Mononuclear cell (primary cell): ENCODE measurements around the gene PON2. TPM values are rescaled to one million over a fixed set of nuclear protein-coding genes. Genes with fewer than 3 reads are reported as not detected.

Experiments
- H3K27me3 ChIP-seq: 2 replicates; pipeline ENCODE4 v1.6.0; 2011; ENCODE audit warnings: low read length, control low read depth; ENCODE audit not compliant: insufficient read depth
- H3K4me1 ChIP-seq: 2 replicates; pipeline ENCODE4 v1.5.1; 2011; ENCODE audit warnings: mild to moderate bottlenecking, low read length, control low read depth; ENCODE audit not compliant: insufficient read depth
- H3K4me3 ChIP-seq: 2 replicates; pipeline ENCODE4 v1.5.1; 2011; ENCODE audit warnings: mild to moderate bottlenecking, low read length, moderate library complexity
- H3K9me3 ChIP-seq: 2 replicates; pipeline ENCODE4 v1.5.1; 2011; ENCODE audit warnings: low read depth, mild to moderate bottlenecking, control low read depth, low read length
- total RNA-seq: library from RNA; depleted of rRNA; stranded (reverse); fragments of >200 nt; gene quantifications from one replicate; pipeline ENCODE4 v1.2.3, GENCODE V29; 2012

PON2 gene
- total RNA-seq, result 7.6 TPM

DNA sequence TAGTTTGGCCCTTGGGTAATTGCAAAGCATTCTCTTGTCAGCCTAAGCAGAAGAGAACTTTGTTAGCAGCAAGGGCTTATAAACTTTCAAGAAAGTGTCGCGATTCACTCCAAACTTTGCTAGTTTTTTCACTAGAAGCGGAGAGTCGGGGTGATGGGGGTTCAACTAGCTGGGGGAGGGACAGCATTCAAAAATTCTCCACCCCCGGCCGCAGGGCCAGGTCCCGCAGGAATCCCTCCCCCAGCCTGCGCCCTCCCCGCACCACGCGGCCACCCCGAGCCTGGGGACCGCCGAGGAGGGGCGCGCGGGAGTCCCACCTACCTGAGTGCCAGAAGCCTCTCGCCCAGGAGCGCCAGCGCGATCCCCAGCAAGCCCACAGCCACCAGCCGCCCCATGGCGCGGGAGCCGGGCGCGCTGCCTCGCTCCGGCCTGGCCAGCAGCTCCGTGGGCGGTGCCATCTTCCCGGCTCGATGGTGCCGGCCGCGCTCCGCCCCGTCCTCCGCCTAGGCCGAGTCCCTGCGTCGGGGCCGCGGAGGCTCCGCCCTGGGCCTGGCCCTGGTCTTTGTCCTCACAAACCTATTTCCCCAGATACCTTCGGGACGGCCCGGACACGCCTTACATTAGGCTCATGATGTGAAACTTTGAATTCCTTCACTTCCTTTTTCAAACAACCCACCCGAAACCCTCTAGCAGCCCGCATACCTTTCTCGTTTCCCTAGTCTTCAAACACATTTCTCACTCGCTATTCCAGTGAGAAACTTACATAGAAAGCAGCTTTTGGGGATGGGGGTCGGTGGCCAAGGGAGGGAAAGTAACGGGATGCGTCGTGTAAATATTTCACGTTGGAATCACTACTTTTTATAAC is at the start of gene PON2:
TSS of gene PON2 (minus strand) at position 472 of the 865 bp plus-strand sequence. CDS start at position 395, 77 bp downstream.
- no peaks in the 10 kb centered on the region for H3K27me3 ChIP-seq
- H3K4me1 ChIP-seq, result peaks cover 14% of the 10 kb centered on the region
- H3K4me3 ChIP-seq, result peak within 1 kb of the TSS; percentile 48
- H3K9me3 ChIP-seq, result no peaks in the 10 kb centered on the region

DNA sequence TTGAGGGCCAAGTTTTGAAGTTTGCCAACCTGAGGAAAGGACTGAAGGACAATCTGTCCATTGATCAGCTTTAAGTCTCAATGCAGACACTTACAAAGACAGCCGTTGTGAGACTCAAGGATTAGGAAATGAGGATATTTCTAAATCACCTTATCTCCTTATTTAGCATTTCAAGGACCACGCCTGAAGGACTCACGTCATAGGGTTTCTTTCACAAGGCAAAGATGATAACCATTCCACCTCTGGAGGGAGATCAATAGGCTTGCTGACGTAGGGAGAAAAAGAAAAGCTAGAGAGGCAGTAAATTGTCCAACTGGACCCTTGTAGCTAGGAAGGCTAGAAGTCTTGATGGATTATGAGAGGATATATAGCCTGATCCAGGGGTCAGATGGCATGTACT is 47.6 kb upstream of the PON2 start:
- H3K4me1 ChIP-seq, result no peaks in the 10 kb centered on the region
- H3K27me3 ChIP-seq, result peaks cover 3% of the 10 kb centered on the region
- H3K4me3 ChIP-seq, result no peak overlapping the region
- no peaks in the 10 kb centered on the region for H3K9me3 ChIP-seq

DNA sequence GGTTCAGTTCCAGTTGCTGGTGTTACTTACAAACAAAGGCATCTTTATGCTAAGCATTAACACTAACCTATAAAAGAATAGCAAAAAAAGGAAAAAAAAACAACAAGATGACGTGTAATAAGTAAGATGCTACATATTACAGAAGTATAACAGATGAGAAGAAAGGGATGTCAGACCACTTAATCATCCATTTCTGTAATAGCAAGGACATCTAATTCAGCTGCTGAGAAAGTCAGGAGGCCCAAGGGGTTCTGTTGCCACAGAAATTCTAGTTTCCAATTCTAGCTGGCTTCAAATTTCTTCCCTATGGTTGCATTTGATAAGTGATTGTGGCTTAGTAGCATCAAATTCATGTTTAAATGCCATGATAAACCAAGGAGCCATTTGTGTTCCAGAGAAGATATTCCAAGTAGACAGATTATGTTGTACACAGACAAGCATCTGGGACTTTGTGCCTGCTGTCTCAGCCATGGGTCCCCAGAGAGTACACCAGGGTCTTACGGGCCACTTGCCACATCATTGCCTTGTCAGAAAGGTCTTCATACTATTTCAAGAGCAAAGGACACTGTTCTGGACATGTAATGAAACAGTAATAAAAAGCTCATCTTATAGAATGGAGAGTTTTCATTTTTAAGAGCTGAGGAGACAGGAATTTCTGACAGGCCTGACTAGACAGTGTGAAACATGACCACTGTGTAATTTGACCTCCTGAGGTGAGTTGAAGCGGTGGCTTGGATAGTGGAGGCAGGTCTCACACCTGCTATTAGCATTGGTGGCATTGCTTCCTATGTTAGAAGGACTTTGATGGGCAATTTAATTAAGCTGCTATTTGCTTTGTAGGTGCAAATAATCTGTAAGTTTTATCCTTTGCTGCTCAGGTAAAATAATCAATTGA is 46.7 kb upstream of the PON2 start:
- Histone ChIP-seq H3K4me1 (no peaks in the 10 kb centered on the region), H3K9me3 (no peaks in the 10 kb centered on the region), H3K4me3 (no peak overlapping the region), H3K27me3 (peaks cover 3% of the 10 kb centered on the region)

DNA sequence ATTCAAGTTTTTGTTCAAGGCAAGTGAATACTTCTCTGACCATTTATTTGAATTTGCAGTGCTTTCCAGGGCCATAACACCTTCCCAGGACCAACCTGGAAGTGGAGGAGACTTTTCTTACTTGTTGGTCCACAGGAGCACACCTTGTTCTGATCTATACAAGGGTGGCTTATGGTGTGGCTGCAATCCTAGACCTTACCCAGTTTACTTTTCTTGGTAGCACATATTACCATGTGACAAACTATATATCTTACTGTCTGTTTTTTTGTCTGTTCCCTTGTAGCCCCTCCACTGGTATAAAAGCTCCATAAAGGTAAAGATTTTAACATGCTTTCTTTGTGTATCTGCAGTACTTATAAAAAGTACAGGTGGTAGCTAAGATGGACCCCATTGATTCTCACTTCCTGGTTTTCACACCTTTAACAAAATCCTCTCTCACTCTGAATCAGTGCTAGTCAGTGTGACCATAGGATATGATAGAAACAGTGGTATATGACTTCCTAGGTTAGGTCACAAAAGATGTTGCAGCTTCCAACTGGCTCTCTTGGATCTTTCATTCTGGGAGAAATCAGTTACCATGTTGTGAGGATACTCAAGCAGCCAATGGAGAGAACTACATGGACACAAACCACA is 45.3 kb upstream of the PON2 start:
- Histone ChIP-seq H3K4me1 (no peaks in the 10 kb centered on the region), H3K9me3 (no peaks in the 10 kb centered on the region), H3K27me3 (no peaks in the 10 kb centered on the region), H3K4me3 (no peak overlapping the region)

DNA sequence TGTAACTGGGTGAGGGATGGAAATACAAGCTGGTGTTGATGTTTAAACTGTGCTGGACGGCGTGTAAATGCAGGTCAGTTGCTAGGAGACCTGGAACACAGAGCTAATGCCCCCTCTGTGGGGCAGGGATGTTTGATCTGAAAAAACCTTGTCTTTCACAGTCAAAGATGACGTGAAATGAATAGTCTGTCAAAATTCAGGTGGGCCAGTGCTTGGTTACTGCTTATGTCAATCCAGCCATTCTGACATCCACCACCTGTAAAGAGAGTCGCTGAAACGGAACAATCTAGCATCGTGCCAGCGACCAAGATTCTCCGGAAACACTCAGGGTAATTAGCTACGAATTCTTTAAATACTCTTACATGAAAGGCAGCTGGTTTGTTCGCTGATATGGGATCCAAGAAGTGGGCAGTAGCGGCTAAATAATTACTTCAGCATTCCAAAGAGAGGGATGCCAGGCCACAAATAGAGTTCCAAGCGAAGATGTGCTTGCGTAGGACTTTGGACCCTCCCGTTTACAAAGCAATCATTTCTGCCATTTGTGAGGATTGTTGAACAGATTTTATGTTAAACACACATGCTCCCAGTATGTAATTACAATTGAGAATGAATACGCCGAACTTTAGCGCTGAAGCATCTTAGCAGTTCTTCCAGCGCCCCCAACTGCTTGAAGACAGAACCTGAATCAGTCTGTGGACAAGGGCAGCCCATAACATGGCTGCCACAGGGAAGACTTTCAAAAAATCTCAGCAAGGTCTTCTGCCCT is 43.6 kb upstream of the PON2 start:
- Histone ChIP-seq H3K4me3 (no peak overlapping the region), H3K27me3 (no peaks in the 10 kb centered on the region), H3K9me3 (no peaks in the 10 kb centered on the region), H3K4me1 (no peaks in the 10 kb centered on the region)

DNA sequence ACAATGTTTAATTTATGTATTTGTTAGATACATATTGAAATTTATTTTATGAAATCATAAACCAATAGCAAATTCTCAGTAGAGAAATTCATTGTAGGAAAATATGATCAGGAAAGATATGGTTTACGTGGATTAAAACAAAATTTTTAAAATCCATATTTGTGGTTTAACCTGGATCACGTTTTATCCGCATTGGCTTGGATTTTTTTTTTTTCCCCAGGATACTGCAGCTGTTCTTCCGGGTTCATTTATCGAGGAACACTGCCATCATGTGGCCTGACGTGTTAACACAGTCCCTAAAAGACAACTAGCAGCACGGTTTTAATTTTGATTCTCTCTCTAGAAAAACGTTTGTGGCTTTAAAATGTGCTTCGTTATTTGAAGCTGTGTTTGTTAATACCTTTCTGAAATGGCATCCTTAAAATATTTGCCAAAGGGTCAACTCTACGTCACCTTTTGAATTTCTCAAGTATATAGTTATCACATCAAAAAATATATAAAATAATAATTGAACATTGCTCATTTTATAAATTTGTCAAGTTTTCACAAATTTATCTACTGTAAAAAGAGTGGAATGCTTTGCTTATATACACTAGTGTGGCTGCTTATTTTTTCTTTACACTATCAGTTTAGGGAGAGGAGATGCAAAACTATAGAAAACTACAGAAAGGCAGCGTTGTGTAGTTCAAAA is 42.2 kb upstream of the PON2 start:
- Histone ChIP-seq H3K27me3 (no peaks in the 10 kb centered on the region), H3K4me3 (no peak overlapping the region), H3K4me1 (no peaks in the 10 kb centered on the region), H3K9me3 (no peaks in the 10 kb centered on the region)

DNA sequence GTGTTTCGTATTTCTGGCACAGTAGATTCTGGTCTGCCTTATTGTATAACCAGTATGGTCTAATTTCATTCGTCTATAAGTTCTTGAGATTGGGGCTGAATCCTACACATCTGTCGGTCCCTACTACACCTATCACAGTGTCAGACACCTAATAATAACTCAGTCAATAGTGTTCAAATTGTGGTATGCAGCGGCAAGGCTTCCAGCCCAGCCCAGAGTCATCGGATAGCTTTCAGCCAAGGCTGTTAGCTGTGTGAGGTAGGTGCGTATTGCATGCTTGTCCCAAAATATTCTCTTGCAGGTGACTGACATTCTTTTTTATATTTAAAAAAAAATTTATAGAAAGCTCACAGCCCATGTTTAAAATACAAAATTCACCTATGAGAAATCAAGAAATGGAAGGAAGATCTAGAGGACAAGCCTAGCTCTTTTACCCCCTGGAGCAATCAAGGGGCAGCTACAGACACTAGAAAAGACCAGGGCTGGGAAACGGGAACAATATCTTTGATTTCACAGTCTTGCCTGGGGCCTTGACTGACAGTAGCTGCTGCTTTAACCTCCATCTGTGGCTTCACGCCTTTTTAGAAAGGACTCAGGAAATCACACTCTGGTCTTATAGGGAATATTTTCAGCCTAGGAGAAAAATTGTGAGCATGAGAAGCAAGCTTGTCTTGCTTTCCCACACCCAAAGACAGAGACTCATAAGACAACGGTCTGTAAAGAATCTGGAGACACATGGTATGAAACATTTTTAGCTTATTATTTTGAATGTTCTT is 41.4 kb upstream of the PON2 start:
- Histone ChIP-seq H3K4me1 (no peaks in the 10 kb centered on the region), H3K9me3 (no peaks in the 10 kb centered on the region), H3K4me3 (no peak overlapping the region), H3K27me3 (no peaks in the 10 kb centered on the region)

DNA sequence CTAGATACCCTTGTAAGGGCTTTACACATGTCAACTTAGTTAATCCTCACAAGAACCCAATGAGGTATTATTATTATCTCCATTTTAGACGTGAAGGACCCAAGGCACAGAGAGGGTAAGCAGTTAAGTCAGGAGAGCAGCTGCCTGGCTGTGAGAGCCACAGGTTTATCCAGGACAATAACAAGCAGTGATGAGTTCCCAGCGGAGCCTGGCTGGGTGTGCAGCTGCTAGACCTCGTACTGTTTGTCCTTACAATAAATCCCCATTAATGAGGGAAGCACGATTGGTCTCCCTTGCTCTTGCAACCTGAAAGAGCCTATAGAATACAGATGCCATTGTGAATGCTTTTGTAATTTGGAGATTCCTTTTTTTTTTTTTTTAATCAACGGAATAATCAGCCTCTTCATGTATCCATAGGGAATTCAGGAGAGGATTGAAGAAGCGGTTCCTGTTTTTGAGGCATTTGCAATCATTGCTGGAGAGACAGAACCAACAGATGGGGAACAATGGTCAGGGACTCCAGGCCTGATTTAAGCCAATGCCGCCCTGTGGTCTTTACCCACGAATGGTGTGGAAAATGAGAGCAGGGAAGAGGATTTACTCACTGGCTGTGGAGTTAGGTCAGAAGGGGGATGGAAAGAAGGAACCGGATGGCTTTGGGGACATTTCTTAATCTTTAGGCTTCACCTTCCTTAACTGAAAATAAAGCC is 38.6 kb upstream of the PON2 start:
- no peak overlapping the region for H3K4me3 ChIP-seq
- H3K27me3 ChIP-seq, result no peaks in the 10 kb centered on the region
- H3K9me3 ChIP-seq, result no peaks in the 10 kb centered on the region
- H3K4me1 ChIP-seq, result no peaks in the 10 kb centered on the region

DNA sequence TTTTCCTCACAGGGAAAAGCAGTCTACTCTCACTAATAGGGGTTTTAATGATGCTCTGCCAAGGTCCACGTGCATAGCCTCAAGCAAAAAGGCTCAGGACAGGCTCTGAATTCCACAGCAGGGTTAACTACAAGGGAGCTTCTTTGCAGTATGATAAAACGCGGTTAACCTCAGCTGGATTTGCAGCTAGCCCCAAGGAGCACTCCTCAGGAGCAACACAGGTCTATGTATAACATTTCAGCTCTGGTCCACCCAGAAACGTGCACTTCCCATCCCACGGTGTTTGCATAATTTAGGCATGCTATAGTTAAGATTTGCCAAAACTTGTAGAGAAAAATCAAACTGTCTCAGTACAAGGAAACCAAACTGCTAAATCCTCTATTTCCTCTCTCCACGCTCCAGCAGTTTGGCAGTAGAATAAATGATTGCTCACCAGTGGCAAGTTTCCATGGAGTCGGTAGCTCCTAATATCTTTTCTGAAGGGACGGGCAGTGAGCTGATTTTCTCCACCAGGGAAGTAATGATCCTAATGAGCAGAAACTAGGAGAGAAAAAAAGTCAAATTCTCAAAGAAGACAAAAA is 37.8 kb upstream of the PON2 start:
- no peaks in the 10 kb centered on the region for H3K27me3 ChIP-seq
- H3K9me3 ChIP-seq, result no peaks in the 10 kb centered on the region
- H3K4me1 ChIP-seq, result no peaks in the 10 kb centered on the region
- no peak overlapping the region for H3K4me3 ChIP-seq

DNA sequence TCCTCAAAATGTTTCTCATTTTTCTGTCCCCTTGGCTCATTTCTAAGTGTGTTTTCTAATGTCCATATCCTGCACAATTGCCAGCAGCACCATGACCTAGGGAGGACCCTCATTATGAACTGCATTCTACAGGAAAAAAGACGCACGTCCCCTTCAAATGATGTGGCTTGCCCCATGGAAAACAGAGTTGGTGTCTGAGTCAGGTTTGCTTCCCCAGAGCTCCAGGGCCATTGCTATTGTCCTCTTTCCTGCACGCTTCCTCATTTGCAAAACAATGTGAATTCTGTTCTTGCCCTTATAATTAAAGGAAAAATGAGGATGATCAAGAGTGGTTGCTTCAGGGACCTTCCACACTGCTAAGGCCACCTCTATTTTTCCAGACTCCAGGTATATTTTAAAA is 36.2 kb upstream of the PON2 start:
- Histone ChIP-seq H3K4me3 (no peak overlapping the region), H3K27me3 (no peaks in the 10 kb centered on the region), H3K4me1 (no peaks in the 10 kb centered on the region), H3K9me3 (no peaks in the 10 kb centered on the region)

DNA sequence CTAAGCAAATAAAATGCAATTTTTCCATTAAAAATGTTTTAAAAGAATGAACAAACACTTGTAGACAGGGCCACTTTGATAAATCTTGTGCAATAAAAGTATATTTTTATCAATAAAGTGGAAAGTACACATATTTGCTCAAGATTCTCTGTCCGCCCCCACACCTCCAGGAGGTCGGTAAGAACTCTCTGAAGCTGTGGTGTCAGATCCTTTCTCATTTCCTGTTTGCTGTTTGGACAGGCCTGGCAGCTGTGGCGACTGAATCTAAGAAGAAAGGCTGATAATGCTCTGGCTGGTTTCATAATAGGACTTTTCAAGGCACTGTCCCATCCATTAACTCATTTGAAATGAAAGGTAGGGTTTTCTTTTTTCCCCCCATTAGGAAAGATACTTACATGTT is 35.6 kb upstream of the PON2 start:
- no peak overlapping the region for H3K4me3 ChIP-seq
- H3K4me1 ChIP-seq, result no peaks in the 10 kb centered on the region
- no peaks in the 10 kb centered on the region for H3K9me3 ChIP-seq
- H3K27me3 ChIP-seq, result no peaks in the 10 kb centered on the region

DNA sequence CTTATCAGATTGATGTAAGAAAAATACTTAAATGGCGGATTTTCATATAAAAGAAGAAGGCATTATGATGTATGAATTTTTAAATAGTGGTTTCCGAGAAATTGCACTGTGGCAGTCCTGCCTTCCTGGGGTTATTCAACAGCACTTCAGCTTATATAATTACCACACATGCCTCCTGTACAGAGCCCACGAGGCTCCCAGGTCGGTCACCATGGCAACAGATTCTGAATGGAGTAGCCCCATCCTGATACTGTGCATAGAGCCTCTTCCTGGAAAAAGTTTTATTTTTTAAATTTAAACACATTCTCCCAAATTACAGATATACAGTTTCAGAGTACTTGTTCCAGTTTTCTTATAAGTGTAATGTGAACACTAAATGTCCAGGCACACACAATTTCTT is 35.0 kb upstream of the PON2 start:
- no peaks in the 10 kb centered on the region for H3K4me1 ChIP-seq
- no peaks in the 10 kb centered on the region for H3K27me3 ChIP-seq
- H3K4me3 ChIP-seq, result no peak overlapping the region
- no peaks in the 10 kb centered on the region for H3K9me3 ChIP-seq

DNA sequence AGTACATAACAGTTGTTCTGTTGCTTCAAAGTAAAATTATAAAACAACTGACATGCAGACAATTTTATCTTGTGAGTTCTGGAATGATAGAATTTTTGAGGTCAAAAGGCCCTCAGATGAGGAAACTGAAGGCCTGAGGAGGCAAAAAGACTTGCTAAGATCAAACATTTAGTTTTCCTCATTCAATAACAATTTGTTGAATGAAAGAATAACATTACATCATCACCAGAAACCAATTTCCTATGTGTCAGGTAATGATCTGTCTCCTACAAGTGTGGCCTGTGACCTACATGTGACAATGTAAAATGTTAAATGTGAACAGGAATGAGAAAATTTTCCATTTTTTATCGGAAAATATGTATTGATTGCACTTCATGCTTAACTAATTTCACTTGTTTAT is 34.4 kb upstream of the PON2 start:
- Histone ChIP-seq H3K4me3 (no peak overlapping the region), H3K4me1 (no peaks in the 10 kb centered on the region), H3K9me3 (no peaks in the 10 kb centered on the region), H3K27me3 (no peaks in the 10 kb centered on the region)
